GM11168 (cell line): ENCODE measurements around the gene TCF3.

Experiments used
- in situ Hi-C: fragments of 300-500 bp; cut with MboI; formaldehyde crosslinking; loops from one replicate; pipeline ENCODE4 v1.12.0; 2022; ENCODE audit warnings: low sequenced_read_pairs; ENCODE audit not compliant: unreplicated experiment

Gene TCF3

GRCh38 chr19:1654178-1654792, 1.9 kb upstream of the TCF3 start:
- in situ Hi-C loops, result no loop called here

- in situ Hi-C loops, result no loop called here
These were observed 849 bp upstream of the TCF3 start for GRCh38 chr19:1653300-1653628.

GRCh38 chr19:1651568-1652291, 685 bp downstream of the TCF3 start:
- in situ Hi-C loops, result no loop called here

GRCh38 chr19:1650650-1651567, 1.5 kb downstream of the TCF3 start:
- in situ Hi-C loops, result no loop called here

GRCh38 chr19:1649706-1650649, 2.4 kb downstream of the TCF3 start:
- in situ Hi-C loops, result no loop called here

GRCh38 chr19:1648920-1649541, 3.4 kb downstream of the TCF3 start:
- in situ Hi-C loops, result no loop called here

- in situ Hi-C loops, result no loop called here
These were observed 4.0 kb downstream of the TCF3 start for GRCh38 chr19:1648459-1648849.

GRCh38 chr19:1647501-1648458, 4.6 kb downstream of the TCF3 start:
- in situ Hi-C loops, result no loop called here

GRCh38 chr19:1646659-1647453, 5.6 kb downstream of the TCF3 start:
- in situ Hi-C loops, result no loop called here

GRCh38 chr19:1646149-1646548, 6.3 kb downstream of the TCF3 start:
- in situ Hi-C loops, result no loop called here

GRCh38 chr19:1645299-1645698, 7.1 kb downstream of the TCF3 start:
- in situ Hi-C loops, result no loop called here

- in situ Hi-C loops, result loop anchor here (5.0 kb wide), 1 partner anchor 37 kb away; the partner anchor contains the start of gene UQCR11
These were observed 8.3 kb downstream of the TCF3 start for GRCh38 chr19:1644070-1644469.

- in situ Hi-C loops, result loop anchor here (5.0 kb wide), 1 partner anchor 34 kb away; the partner anchor contains the start of gene UQCR11
These were observed 11.4 kb downstream of the TCF3 start for GRCh38 chr19:1640893-1641448.

- in situ Hi-C loops, result no loop called here
These were observed 15.8 kb downstream of the TCF3 start for GRCh38 chr19:1636325-1637236.

- in situ Hi-C loops, result no loop called here
These were observed 17.5 kb downstream of the TCF3 start for GRCh38 chr19:1634938-1635243.

GRCh38 chr19:1634242-1634937, 18.0 kb downstream of the TCF3 start:
- in situ Hi-C loops, result no loop called here
